Measurements from ENCODE around the gene PLEKHA5. TPM values are rescaled to one million over a fixed set of nuclear protein-coding genes. Genes with fewer than 3 reads are reported as not detected.

The PLEKHA5 gene
- total RNA-seq, 4 donors from 2014 or later: 34.5 to 120 (median 60.0) TPM

GRCh38 chr12:19128485-19128884, 1.0 kb upstream of the PLEKHA5 start:
- 65 to 86% methylated on average over 2 of the region's 2 CpGs for WGBS, 2 donors (ENCODE audit: low coverage in 1 of 2)
- H3K36me3 ChIP-seq: no peaks in the 10 kb centered on the region
- peaks cover 0 to 11% (median 2%) of the 10 kb centered on the region in 3 donors for H3K4me1 ChIP-seq
- TF ChIP-seq, protein P1, sequence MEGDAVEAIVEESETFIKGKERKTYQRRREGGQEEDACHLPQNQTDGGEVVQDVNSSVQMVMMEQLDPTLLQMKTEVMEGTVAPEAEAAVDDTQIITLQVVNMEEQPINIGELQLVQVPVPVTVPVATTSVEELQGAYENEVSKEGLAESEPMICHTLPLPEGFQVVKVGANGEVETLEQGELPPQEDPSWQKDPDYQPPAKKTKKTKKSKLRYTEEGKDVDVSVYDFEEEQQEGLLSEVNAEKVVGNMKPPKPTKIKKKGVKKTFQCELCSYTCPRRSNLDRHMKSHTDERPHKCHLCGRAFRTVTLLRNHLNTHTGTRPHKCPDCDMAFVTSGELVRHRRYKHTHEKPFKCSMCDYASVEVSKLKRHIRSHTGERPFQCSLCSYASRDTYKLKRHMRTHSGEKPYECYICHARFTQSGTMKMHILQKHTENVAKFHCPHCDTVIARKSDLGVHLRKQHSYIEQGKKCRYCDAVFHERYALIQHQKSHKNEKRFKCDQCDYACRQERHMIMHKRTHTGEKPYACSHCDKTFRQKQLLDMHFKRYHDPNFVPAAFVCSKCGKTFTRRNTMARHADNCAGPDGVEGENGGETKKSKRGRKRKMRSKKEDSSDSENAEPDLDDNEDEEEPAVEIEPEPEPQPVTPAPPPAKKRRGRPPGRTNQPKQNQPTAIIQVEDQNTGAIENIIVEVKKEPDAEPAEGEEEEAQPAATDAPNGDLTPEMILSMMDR (IDR thresholded peaks at IDR 0.05): no peak
- TF ChIP-seq POLR2A (IDR thresholded peaks at IDR 0.05): no peak
- TF ChIP-seq POLR2AphosphoS5 (IDR thresholded peaks at IDR 0.05): no peak
- TF ChIP-seq EP300 (IDR thresholded peaks at IDR 0.05): no peak
- H3K9me3 ChIP-seq: peaks cover 0 to 23% (median 0%) of the 10 kb centered on the region in 3 donors
- no peak for ATAC-seq
- no peaks in the 10 kb centered on the region for H3K27me3 ChIP-seq
- H3K4me3 ChIP-seq: no peak overlapping the region
- H3K27ac ChIP-seq: peak overlapping the region in 3 of 4 donors; percentile 48 to 97 (median 95)

DNA sequence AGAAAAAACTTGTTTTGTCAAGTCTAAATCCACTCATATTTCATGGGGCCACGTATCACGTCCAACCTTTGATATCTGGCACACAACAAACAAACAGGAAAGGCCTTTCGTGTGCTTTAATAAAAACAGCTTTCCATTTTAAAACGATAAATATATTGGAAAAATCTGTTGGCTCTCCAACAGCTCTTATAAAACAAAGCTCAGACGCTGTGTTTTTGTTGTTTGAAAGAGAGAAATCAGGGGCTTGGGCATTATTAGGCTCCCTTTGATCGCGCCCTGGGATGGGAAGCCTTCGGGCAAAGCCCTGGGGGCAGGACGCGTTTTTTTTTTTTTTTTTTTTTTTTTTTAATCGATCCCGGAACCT, 429 bp upstream of the PLEKHA5 start:
- H3K36me3 ChIP-seq: no peaks in the 10 kb centered on the region

DNA sequence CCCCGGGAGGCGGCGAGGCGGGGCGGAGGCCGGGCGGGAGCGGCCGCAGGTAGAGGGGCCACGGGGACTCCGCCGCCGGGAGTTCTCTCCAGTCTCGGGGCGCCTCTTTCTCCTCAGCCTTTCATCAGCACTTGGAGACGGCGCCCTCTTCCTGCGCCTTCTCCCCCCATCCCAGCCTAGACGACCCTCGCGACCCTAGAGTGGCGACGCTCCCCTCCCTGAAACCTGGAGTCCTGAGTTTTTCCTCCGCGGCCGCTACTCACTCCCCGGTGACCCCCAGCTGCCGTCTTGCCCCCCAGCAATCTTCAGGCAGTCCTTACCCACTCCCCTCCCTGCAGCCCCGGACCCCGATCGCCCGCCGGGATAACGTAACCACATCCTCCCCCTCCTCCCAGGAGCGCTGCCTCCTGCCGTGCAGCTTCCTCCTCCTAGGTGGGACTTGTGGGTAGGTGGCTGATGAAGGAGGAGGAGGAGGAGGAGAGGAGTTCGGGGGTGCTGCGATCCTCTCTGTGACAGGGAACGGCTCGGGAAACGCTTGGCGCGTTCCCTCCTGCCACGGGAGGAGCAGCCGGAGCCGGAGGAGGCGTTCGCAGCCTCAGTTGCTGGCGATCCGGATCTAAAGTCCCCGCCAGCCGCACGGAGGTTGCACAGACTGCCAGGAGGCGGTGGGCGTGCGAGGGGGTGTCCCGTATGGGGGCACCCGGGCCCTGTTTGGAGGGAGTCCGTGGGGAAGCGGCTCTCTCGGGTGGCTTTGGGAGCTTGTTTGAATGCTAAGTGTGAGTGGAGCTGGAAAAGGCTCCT, 891 bp downstream of the PLEKHA5 start:
- 0% methylated on average over 13 of the region's 61 CpGs; no CpG with 5 or more reads in 1 of the 2 donors for WGBS, 2 donors (ENCODE audit: low coverage in 1 of 2)
- ATAC-seq: peak; percentile 13

More for the DNA sequence above, 429 bp upstream of the PLEKHA5 start:
- Histone ChIP-seq H3K27ac (peak overlapping the region; percentile 95 to 99 (median 98)), H3K4me3 (peak overlapping the region; percentile 95 to 100), H3K27me3 (no peaks in the 10 kb centered on the region), H3K4me1 (peaks cover 0 to 18% (median 2%) of the 10 kb centered on the region in 3 donors), H3K9me3 (peaks cover 0 to 23% (median 0%) of the 10 kb centered on the region in 3 donors)
- TF ChIP-seq POLR2AphosphoS5 (IDR thresholded peaks at IDR 0.05) (no peak), EP300 (IDR thresholded peaks at IDR 0.05) (no peak), POLR2A (IDR thresholded peaks at IDR 0.05) (no peak)
- TF ChIP-seq, protein P1 (IDR thresholded peaks at IDR 0.05): no peak
- ATAC-seq: no peak
- 1 to 2% methylated on average over 6 to 10 of the region's 12 CpGs for WGBS, 2 donors (ENCODE audit: low coverage in 1 of 2)

DNA sequence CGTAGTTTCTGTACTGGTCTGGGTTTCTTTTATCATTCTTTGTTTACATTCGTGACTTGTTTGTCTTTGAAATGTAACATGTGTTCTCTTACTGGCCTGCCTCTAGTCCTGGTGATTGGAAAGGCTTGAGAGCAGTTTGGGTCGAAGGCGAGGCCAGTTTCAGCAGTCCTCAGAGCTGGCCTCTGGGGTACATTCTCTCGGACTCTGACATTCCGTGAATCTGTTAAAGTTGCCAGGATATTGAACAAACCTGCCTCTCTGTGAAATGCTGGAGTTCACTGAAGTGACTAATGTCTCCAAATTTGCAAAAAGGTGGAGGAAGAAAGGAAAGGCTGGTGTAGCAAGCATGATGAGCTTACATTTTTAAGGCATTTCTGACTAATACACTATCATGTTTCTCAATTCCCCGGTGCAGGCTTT, 1.5 kb downstream of the PLEKHA5 start:
- 0 to 2% methylated on average over 6 of the region's 7 CpGs for WGBS, 2 donors (ENCODE audit: low coverage in 1 of 2)
- H3K4me3 ChIP-seq: peak overlapping the region; percentile 95 to 100
- peaks cover 0 to 37% (median 9%) of the 10 kb centered on the region in 3 donors for H3K4me1 ChIP-seq
- no peak for TF ChIP-seq POLR2A (IDR thresholded peaks at IDR 0.05)
- TF ChIP-seq POLR2AphosphoS5 (IDR thresholded peaks at IDR 0.05): peak; percentile 5
- peaks cover 0 to 22% (median 0%) of the 10 kb centered on the region in 3 donors for H3K9me3 ChIP-seq
- ATAC-seq: peak; percentile 20
- no peaks in the 10 kb centered on the region for H3K36me3 ChIP-seq
- no peaks in the 10 kb centered on the region for H3K27me3 ChIP-seq
- H3K27ac ChIP-seq: peak overlapping the region; percentile 92 to 98 (median 96)

More for the DNA sequence above, 891 bp downstream of the PLEKHA5 start:
- peaks cover 0 to 31% (median 9%) of the 10 kb centered on the region in 3 donors for H3K4me1 ChIP-seq
- TF ChIP-seq EP300 (IDR thresholded peaks at IDR 0.05) (no peak), POLR2A (IDR thresholded peaks at IDR 0.05) (peak in 1 of 2 donors; percentile 8)
- H3K9me3 ChIP-seq: peaks cover 0 to 23% (median 0%) of the 10 kb centered on the region in 3 donors
- no peaks in the 10 kb centered on the region for H3K36me3 ChIP-seq
- H3K27me3 ChIP-seq: no peaks in the 10 kb centered on the region
- H3K27ac ChIP-seq: peak overlapping the region; percentile 92 to 98 (median 96)
- H3K4me3 ChIP-seq: peak overlapping the region; percentile 95 to 100

GRCh38 chr12:19138551-19138950, 9.0 kb downstream of the PLEKHA5 start:
- WGBS, 2 donors (ENCODE audit: low coverage in 1 of 2): 64 to 77% methylated on average over 4 of the region's 4 CpGs
- H3K27ac ChIP-seq: no peak overlapping the region
- H3K4me1 ChIP-seq: peaks cover 0 to 78% (median 10%) of the 10 kb centered on the region in 3 donors
- no peak overlapping the region for H3K4me3 ChIP-seq
- no peaks in the 10 kb centered on the region for H3K9me3 ChIP-seq
- ATAC-seq: no peak
- TF ChIP-seq, protein P1 (IDR thresholded peaks at IDR 0.05): no peak
- TF ChIP-seq POLR2AphosphoS5 (IDR thresholded peaks at IDR 0.05): no peak
- TF ChIP-seq POLR2A (IDR thresholded peaks at IDR 0.05): no peak
- TF ChIP-seq EP300 (IDR thresholded peaks at IDR 0.05): no peak
- no peaks in the 10 kb centered on the region for H3K27me3 ChIP-seq
- no peaks in the 10 kb centered on the region for H3K36me3 ChIP-seq
